Raji (cell line): Measurements from ENCODE around the gene CD7.

ENCODE experiments used
- POLR2A ChIP-seq: IDR thresholded peaks from 2 replicates; pipeline ENCODE4 v1.6.1; 2011; ENCODE audit warnings: low read depth, low read length, control low read depth; ENCODE audit not compliant: insufficient read depth

The CD7 gene

DNA sequence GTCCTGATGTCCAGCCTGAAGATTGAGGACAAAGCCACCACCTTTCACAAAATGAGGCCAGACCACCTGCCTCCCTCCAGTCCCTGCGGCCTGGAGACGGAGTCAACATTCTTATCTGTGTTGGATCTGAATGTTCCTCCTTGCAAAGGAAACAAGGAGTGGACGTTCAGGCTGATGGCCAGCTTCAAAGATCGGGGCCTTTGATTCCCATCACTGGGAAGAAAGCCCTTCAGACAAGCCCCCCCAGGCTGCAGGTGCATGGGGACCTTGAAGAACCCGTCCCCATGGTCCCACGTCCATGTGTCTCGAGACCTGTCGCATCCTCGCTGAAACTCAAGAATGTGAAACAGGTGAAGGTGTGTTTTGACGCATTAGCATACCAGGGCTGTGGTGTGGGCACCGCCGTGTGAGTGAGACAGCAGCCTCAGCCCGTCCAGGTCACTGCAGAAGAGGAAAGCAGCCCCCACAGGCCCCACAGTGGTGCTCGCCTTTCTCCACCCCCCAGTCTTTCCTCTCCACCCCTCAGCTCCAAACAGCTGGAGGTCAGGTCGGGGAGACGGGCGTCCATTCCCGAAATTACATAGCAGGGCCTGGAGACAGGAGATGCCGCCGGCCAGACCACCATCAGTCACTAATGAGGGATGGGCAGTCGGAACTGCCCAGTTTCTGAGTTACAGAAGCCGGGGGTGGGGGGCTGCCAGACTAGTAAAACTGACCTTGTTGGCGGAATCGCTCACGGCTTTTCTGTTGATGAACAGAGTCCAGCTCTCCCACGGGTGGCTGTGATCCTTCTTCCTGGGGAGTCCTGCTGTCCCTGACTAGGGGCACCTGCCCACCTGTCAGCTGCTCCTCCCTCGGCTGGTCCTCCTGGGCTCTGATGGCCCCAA, 43.0 kb downstream of the CD7 start:
- TF ChIP-seq POLR2A, result no peak

DNA sequence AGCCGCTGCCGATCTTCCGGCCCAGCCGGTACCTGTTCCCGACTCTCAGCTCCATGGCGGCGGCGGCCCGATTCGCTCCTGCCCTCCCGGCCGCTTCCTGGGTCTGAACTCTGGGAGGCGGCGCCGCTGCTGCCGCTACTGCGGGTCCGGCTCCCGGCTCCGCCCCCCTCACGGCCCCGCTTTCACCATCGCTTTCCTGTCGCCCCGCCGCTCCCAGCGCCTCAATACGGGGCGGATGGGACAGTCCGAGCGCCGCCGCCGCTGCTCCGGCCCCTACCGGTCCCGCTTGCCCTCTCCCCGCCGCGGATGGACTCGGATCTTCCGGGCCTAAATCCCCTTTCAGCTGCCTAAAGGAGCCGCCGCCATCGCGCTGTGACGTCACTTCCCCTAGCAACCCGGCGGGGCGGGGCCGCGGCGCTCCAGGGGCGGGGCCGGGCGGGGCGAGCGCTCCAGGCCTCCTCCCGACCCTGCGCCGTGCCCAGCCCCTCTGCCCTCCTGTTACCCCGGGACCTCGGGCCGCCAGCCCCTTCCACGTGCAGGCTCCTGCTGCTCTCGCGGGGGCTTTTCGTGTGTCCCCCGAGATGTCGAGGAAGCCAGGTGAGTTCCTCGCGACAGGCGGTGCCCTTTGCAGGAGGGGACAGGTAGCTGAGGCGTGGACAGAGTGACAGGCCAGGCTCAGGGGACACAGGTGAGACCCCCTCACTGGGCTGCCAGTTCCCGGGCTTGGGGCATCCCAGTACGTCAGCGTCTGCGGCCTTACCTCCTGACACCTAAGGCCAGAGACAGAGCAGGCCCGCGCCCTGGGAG, 43.9 kb downstream of the CD7 start, which contains the start of gene CSNK1D:
Gene CSNK1D (minus strand): TSS at position 374 of the 807 bp plus-strand sequence. CDS start 319 bp downstream, at position 55.
- TF ChIP-seq POLR2A, result peak; percentile 67

DNA sequence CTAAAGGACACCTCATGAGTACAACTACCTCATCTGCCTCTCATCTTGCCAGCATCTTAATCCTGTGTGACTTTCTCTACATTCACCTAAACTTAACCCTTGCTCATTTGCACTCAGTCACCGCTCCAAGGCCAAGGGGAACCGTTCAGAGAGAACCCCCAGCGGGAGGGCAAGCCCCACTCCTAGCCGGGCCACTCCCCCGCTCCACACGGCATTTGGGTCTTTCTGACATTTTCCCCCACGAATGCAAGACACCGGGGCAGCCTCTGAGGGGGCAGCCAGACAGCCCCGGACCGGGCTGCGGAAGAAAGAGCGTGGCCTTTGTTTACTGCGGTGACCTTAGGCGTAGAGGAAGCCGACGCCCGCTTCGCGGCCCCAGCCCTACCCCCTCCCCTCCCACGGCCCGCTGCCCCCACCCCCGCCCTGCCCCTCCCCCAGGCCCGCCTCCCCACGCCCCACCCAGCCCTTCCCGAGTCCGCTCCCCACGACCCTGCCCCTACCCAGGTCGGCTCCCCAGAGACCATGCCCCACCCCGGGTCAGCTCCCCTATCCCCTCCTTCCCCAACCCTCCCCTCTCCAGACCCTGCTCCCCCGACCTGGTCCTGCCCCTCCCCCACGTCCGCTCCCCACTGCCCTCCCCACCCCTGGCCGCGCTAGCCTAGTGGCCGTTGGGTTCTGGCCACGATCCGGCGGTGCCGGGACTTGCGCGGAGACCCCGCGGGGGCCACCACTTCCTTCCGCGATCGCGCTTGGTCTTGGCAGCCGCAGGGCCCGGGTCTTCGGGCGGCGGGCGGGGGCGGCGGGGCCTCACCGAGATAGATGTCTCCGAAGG, 44.7 kb downstream of the CD7 start:
- TF ChIP-seq POLR2A, result no peak

GRCh38 chr17:82271401-82271800, 46.0 kb downstream of the CD7 start:
- TF ChIP-seq POLR2A, result no peak

GRCh38 chr17:82270651-82271050, 46.8 kb downstream of the CD7 start:
- no peak for TF ChIP-seq POLR2A

GRCh38 chr17:82269882-82270500, 47.4 kb downstream of the CD7 start:
- TF ChIP-seq POLR2A, result no peak

- TF ChIP-seq POLR2A, result no peak
Measured at GRCh38 chr17:82269138-82269881, 48.1 kb downstream of the CD7 start.

GRCh38 chr17:82267575-82268379, 49.6 kb downstream of the CD7 start:
- TF ChIP-seq POLR2A, result no peak

DNA sequence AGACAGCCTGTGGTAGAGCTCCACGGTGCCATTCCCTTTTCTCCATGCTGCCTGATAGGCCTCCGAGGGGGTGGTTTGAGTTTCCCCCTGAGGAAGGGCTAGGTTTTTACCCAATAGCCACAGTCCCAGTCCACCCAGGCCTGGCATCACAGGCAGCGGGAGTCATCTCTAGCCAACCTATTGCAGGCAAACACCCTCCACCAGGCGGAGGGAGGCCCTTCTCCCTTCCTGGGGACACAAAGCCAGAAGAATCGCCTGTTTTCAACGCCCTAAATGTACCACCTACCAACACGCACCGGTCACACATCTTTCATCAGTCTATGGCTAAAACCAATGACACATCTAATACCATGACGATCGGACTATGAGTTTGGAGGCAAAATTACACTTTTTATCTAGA, 51.3 kb downstream of the CD7 start:
- no peak for TF ChIP-seq POLR2A
